ENCODE measurements around the gene RBM12.

RBM12 gene

DNA sequence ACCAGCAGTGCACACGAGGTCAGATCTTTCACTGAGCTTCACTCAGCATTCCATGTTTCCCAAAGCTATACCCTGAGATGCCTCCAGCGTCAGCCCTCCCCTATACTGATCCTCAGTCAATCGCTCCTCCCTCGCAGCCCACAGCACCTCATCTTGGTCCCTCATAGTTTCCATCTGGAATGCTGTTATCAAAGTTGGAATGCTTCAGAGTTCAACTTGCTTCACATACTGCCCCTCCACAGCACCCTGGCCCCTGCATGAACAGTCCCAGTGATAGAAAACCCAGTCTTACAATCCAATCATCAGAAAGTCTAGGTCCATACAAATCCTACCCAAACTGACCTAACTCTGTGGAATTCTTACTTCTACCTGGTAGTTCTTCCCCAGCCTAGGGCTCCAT is 29.0 kb downstream of the RBM12 start:
- no peak for TF ChIP-seq HDGF (IDR thresholded peaks at IDR 0.05; ENCODE audit: borderline replicate concordance)
- TF ChIP-seq FOXM1 (IDR thresholded peaks at IDR 0.05; ENCODE audit: borderline replicate concordance), result no peak
- no peak for TF ChIP-seq PKNOX1 (IDR thresholded peaks at IDR 0.05)
- no peak for TF ChIP-seq TARDBP (IDR thresholded peaks at IDR 0.05)
- TF ChIP-seq FOXA1 (IDR thresholded peaks at IDR 0.05), result no peak
- TF ChIP-seq CTBP1 (IDR thresholded peaks at IDR 0.05; ENCODE audit: borderline replicate concordance), result no peak
- no peak for TF ChIP-seq LEF1 (IDR thresholded peaks at IDR 0.05; ENCODE audit: borderline replicate concordance)
- TF ChIP-seq BHLHE40 (IDR thresholded peaks at IDR 0.05; ENCODE audit: borderline replicate concordance), result no peak
- TF ChIP-seq ARNT (IDR thresholded peaks at IDR 0.05), result no peak
- no peak for TF ChIP-seq SP1 (IDR thresholded peaks at IDR 0.05)
- TF ChIP-seq FOXK2 (IDR thresholded peaks at IDR 0.05), result no peak
- no peak for TF ChIP-seq SUZ12 (IDR thresholded peaks at IDR 0.05)
- TF ChIP-seq L3MBTL2 (conservative IDR thresholded peaks at IDR 0.05), result no peak
- TF ChIP-seq ZNF384 (IDR thresholded peaks at IDR 0.05), result no peak
- TF ChIP-seq ELF4 (IDR thresholded peaks at IDR 0.05), result no peak
- ChIA-PET POLR2A (interaction anchor here (1.8 kb wide), 1 partner anchor 16 kb away, joined by 6 read pairs; no protein-coding TSS in a partner anchor), CTCF (no interaction called here)
- no peak for DNase-seq (ENCODE audit: extremely low spot score)

- POLR2A ChIA-PET, result no interaction called here
Measured at GRCh38 chr20:35632539-35633115, 32.1 kb downstream of the RBM12 start.

DNA sequence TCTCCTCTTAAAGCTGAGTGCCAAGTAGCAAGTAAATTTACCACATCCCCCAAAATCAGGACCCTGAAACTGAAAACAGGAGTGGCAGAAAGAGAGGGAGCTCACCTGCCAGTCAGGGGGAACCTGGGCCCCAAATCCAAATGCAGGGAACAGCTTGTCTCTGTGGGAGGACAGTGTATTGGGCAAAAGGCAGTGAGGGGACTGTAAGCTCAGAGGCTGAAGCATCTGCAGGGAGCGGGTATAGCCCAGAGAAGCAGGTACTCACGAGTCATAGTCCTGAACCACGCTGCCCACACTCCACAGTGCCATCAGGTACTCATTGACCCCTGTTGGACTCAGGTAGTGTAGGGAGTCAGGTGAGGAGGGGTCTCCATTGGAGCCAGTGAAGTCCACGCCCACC is 34.1 kb downstream of the RBM12 start:
- TF ChIP-seq TARDBP (IDR thresholded peaks at IDR 0.05) (no peak), CTBP1 (IDR thresholded peaks at IDR 0.05; ENCODE audit: borderline replicate concordance) (no peak), ZNF384 (IDR thresholded peaks at IDR 0.05) (no peak)
- no peak for DNase-seq (ENCODE audit: extremely low spot score)
- POLR2A ChIA-PET, result no interaction called here
- CTCF ChIA-PET, result interaction anchor here (0.5 to 1.5 kb wide), 3 partner anchors 11 to 1534 kb away, joined by 3 to 7 read pairs (median 4); no protein-coding TSS in a partner anchor

More at GRCh38 chr20:35632539-35633115, 32.1 kb downstream of the RBM12 start:
- TF ChIP-seq FOXA1 (IDR thresholded peaks at IDR 0.05) (no peak), L3MBTL2 (conservative IDR thresholded peaks at IDR 0.05) (no peak), SP1 (IDR thresholded peaks at IDR 0.05) (no peak), FOXK2 (IDR thresholded peaks at IDR 0.05) (no peak), PKNOX1 (IDR thresholded peaks at IDR 0.05) (no peak), LEF1 (IDR thresholded peaks at IDR 0.05; ENCODE audit: borderline replicate concordance) (no peak), ARNT (IDR thresholded peaks at IDR 0.05) (no peak), BHLHE40 (IDR thresholded peaks at IDR 0.05; ENCODE audit: borderline replicate concordance) (no peak), ELF4 (IDR thresholded peaks at IDR 0.05) (no peak), HDGF (IDR thresholded peaks at IDR 0.05; ENCODE audit: borderline replicate concordance) (no peak), CTBP1 (IDR thresholded peaks at IDR 0.05; ENCODE audit: borderline replicate concordance) (no peak), ZNF384 (IDR thresholded peaks at IDR 0.05) (no peak), TARDBP (IDR thresholded peaks at IDR 0.05) (no peak), SUZ12 (IDR thresholded peaks at IDR 0.05) (no peak), FOXM1 (IDR thresholded peaks at IDR 0.05; ENCODE audit: borderline replicate concordance) (no peak), NFRKB (IDR thresholded peaks at IDR 0.05) (no peak)
- no peak for DNase-seq (ENCODE audit: extremely low spot score)
- CTCF ChIA-PET, result no interaction called here

GRCh38 chr20:35629427-35630145 is 35.1 kb downstream of the RBM12 start:
- CTCF ChIA-PET, result interaction anchor here (0.6 kb wide), 1 partner anchor 9 kb away, joined by 6 read pairs; no protein-coding TSS in a partner anchor

GRCh38 chr20:35627121-35627520 is 37.6 kb downstream of the RBM12 start:
- DNase-seq (ENCODE audit: extremely low spot score), result no peak
- TF ChIP-seq ELF4 (IDR thresholded peaks at IDR 0.05), result no peak
- no peak for TF ChIP-seq FOXK2 (IDR thresholded peaks at IDR 0.05)
- no peak for TF ChIP-seq BHLHE40 (IDR thresholded peaks at IDR 0.05; ENCODE audit: borderline replicate concordance)
- TF ChIP-seq LEF1 (IDR thresholded peaks at IDR 0.05; ENCODE audit: borderline replicate concordance), result no peak
- TF ChIP-seq ARNT (IDR thresholded peaks at IDR 0.05), result no peak
- no peak for TF ChIP-seq FOXA1 (IDR thresholded peaks at IDR 0.05)
- no peak for TF ChIP-seq ZNF384 (IDR thresholded peaks at IDR 0.05)
- TF ChIP-seq L3MBTL2 (conservative IDR thresholded peaks at IDR 0.05), result no peak
- no peak for TF ChIP-seq TARDBP (IDR thresholded peaks at IDR 0.05)
- no peak for TF ChIP-seq FOXM1 (IDR thresholded peaks at IDR 0.05; ENCODE audit: borderline replicate concordance)
- TF ChIP-seq SP1 (IDR thresholded peaks at IDR 0.05), result no peak
- no peak for TF ChIP-seq CTBP1 (IDR thresholded peaks at IDR 0.05; ENCODE audit: borderline replicate concordance)
- no peak for TF ChIP-seq PKNOX1 (IDR thresholded peaks at IDR 0.05)
- TF ChIP-seq HDGF (IDR thresholded peaks at IDR 0.05; ENCODE audit: borderline replicate concordance), result no peak
- no peak for TF ChIP-seq SUZ12 (IDR thresholded peaks at IDR 0.05)
- TF ChIP-seq NFRKB (IDR thresholded peaks at IDR 0.05), result no peak
- POLR2A ChIA-PET, result interaction anchor here (0.8 kb wide), 1 partner anchor 8 kb away, joined by 3 read pairs; no protein-coding TSS in a partner anchor
- CTCF ChIA-PET, result interaction anchor here (1.2 kb wide), 1 partner anchor 8 kb away, joined by 3 read pairs; no protein-coding TSS in a partner anchor

More at GRCh38 chr20:35629427-35630145, 35.1 kb downstream of the RBM12 start:
- no peak for TF ChIP-seq LEF1 (IDR thresholded peaks at IDR 0.05; ENCODE audit: borderline replicate concordance)
- no peak for TF ChIP-seq ARNT (IDR thresholded peaks at IDR 0.05)
- TF ChIP-seq NFRKB (IDR thresholded peaks at IDR 0.05), result no peak
- TF ChIP-seq FOXK2 (IDR thresholded peaks at IDR 0.05), result no peak
- TF ChIP-seq HDGF (IDR thresholded peaks at IDR 0.05; ENCODE audit: borderline replicate concordance), result no peak
- no peak for TF ChIP-seq ZNF384 (IDR thresholded peaks at IDR 0.05)
- DNase-seq (ENCODE audit: extremely low spot score), result no peak
- POLR2A ChIA-PET, result no interaction called here
